HG03135 (cell line): ENCODE data around the gene CFAP20DC.
"Not testable (repeated sequence)": the region's sequence is repeated elsewhere in the genome, so short reads cannot be mapped to it uniquely, and the experiment has no call there.

Experiments
- ATAC-seq: cut with Tn5 transposase; IDR thresholded peaks from one replicate; pipeline ENCODE4 v1.9.1; 2021; ENCODE audit warnings: mild to moderate bottlenecking, moderate library complexity; ENCODE audit not compliant: unreplicated experiment

Gene CFAP20DC

GRCh38 chr3:58751235-58751634 is 298.6 kb downstream of the CFAP20DC start:
- ATAC-seq = no peak

GRCh38 chr3:58749948-58750347 is 299.9 kb downstream of the CFAP20DC start:
- no peak for ATAC-seq

- ATAC-seq = no peak
These were observed 301.8 kb downstream of the CFAP20DC start for GRCh38 chr3:58748024-58748423.

- no peak for ATAC-seq
These were observed 303.1 kb downstream of the CFAP20DC start for GRCh38 chr3:58746758-58747157.

GRCh38 chr3:58743296-58743695 is 306.5 kb downstream of the CFAP20DC start:
- ATAC-seq = no peak

GRCh38 chr3:58742239-58742638 is 307.6 kb downstream of the CFAP20DC start:
- no peak for ATAC-seq

- ATAC-seq = no peak
These were observed 312.2 kb downstream of the CFAP20DC start for GRCh38 chr3:58737644-58738043.

GRCh38 chr3:58731673-58732072 is 318.2 kb downstream of the CFAP20DC start:
- ATAC-seq = no peak

GRCh38 chr3:58728723-58729122 is 321.1 kb downstream of the CFAP20DC start:
- no peak for ATAC-seq

- ATAC-seq = no peak
These were observed 324.4 kb downstream of the CFAP20DC start for GRCh38 chr3:58725326-58725853.

- no peak for ATAC-seq
These were observed 325.5 kb downstream of the CFAP20DC start for GRCh38 chr3:58724336-58724735.

GRCh38 chr3:58723173-58723572 is 326.7 kb downstream of the CFAP20DC start:
- ATAC-seq = no peak

GRCh38 chr3:58722561-58722960 is 327.3 kb downstream of the CFAP20DC start:
- no peak for ATAC-seq

- no peak for ATAC-seq
These were observed 329.3 kb downstream of the CFAP20DC start for GRCh38 chr3:58720526-58720925.

GRCh38 chr3:58719684-58720083 is 330.1 kb downstream of the CFAP20DC start:
- ATAC-seq = no peak

- ATAC-seq = no peak
These were observed 336.0 kb downstream of the CFAP20DC start for GRCh38 chr3:58713715-58714401.

- ATAC-seq = no peak
These were observed 338.0 kb downstream of the CFAP20DC start for GRCh38 chr3:58711871-58712270.

- ATAC-seq = not testable (repeated sequence)
These were observed 340.8 kb downstream of the CFAP20DC start for GRCh38 chr3:58708983-58709382.

- no peak for ATAC-seq
These were observed 341.6 kb downstream of the CFAP20DC start for GRCh38 chr3:58708116-58708791.

GRCh38 chr3:58707390-58707930 is 342.4 kb downstream of the CFAP20DC start:
- no peak for ATAC-seq

- no peak for ATAC-seq
These were observed 343.2 kb downstream of the CFAP20DC start for GRCh38 chr3:58706395-58707167.
